Stimulated activated CD4-positive, alpha-beta T cell treated with anti-CD3 and anti-CD28 coated beads, Interleukin-2, amount 100 ng/mL, for 48 hours (primary cell): ENCODE results near the gene FSTL4.

Source experiments
- DNase-seq, 2 donors: peaks; one replicate each; pipeline ENCODE4 v3.0.0-alpha.2; 2020

FSTL4 gene

DNA sequence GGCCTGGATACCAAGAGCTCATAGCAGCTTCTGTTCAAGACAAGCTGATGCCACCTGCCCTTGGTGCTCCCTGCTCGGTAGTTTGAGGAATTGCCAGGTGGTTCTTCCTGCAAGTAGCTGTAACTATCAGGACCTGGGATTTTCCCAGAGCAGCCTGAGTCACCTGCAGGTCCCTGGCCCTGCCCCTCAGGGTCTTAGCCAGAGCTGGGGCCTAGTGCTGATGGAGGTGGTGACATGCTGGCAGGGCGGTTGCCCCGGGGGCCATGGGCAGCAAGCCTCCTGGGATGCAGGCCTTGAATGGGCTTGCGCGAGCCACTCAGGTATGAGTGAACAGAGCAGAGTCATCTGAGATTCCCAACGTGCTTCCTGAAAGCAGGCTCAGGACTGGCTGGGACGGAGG, 298.3 kb downstream of the FSTL4 start:
- no peak for DNase-seq

DNA sequence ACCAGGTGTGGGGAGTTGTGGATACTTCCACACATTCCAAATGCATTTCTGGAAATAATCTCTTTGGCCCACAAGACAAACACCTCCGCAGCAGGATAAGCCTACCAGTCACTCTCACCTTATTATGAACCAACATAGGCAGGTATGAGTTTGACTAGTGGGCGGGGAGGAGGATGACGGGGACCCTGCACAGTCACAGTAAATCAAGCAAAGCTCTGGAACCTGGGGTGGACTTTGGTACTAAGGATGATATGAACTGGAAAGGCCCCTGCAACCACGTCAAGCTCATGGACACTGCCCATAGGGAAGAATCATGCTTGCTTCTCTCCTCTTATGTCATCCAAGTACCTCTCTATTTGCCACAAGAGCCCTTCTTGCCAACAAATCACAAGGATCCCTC, 301.2 kb downstream of the FSTL4 start:
- no peak for DNase-seq

DNA sequence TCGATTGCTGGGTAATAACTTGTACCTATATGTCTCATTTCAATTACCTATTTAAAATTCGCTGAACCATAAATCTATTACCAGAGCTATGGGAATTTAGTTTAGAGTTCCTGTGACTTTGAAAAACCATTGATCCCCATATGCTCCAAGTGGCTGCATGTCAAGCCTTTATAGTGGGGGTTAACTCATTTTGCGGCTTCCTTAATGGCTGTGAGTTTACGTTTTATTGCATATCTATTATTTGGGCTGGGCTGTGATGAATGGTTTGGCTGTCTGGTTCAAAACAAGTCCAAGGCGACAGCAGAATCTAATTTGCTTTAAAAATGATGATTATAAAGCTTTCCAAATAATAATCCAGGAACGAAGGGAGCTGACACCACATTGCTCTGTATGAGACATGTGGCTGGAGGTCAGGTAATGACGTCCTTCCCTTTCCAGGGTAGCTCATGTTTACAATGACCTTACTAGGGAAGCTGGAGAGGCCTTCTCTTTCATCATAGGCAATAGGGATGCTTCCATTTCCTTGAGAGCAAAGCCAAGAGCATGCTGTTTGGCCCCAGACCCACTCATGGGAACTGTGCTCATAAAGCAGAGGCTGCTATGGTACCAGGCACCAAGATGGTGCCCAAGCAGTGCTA, 302.2 kb downstream of the FSTL4 start:
- no peak for DNase-seq

DNA sequence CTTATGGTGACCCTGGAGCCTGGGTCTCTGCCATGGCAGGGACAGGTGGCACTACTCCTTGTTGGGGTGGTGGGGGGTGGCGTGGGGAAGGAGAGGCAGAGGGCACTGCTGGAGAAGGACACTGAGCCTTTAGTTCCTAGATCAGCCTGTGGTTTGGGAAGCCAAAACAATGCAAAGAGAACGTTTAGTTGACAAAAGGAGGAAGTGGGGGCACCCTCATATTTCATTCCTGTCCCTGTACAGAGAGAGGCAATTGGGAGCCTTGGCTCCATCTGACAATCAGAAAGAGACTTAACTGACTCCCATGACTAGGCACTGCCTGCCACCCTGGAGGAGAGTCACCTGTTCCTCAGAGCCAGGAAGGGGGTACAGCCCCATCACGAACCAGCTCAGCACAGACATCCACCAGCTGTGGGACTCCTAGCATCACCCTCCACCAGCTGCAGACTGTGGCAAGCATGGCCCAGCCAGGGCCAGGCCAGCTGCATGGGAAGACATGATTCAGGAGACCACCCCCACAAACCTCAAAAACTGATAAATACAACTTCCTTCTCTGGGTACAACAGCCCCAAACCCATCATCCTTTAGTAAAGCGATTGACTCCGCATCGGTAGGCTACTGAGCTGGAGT, 303.1 kb downstream of the FSTL4 start:
- no peak for DNase-seq

DNA sequence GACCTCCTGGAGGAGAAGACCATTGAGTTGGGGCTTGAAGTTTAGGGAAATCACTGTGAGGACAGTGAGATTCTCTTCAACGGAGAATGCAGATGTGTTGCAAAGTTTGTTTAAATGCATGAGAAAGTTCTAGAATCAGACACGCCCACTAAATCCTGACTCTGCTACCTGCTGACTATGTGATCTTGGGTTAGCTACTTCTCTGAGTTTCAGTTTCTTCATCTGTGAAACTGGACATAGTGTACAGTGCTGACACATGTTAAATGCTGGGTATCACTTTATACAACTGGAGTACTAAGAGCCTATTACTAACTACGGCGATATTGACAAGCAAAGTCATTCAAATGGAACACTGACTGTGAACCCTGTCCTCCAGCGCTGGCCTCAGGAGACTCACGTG, 305.1 kb downstream of the FSTL4 start:
- no peak for DNase-seq

DNA sequence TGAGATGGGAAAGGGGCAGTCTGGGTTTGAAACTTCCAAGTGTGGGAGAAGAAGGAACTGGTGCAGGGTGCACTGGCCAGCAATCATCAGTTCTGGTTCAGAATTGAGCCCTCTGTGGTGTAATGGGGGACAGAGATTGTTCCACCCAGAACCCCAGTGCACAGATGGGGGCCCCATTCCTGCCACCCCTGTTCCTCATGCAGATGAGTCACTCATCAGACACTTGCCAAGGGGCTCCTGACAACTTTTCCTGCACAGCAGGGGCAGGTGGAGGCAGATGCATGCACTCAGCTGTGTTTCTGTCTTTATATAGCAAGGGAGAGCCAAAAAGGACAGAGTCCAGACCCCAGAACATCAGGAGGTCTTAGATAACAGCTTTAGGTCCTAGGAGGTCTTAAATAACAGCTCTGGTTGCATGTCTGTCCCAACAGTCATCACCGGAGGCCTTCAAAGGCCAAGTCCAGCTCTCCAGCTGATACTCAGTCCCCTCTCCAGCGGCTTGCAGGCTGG, 307.6 kb downstream of the FSTL4 start:
- no peak for DNase-seq

DNA sequence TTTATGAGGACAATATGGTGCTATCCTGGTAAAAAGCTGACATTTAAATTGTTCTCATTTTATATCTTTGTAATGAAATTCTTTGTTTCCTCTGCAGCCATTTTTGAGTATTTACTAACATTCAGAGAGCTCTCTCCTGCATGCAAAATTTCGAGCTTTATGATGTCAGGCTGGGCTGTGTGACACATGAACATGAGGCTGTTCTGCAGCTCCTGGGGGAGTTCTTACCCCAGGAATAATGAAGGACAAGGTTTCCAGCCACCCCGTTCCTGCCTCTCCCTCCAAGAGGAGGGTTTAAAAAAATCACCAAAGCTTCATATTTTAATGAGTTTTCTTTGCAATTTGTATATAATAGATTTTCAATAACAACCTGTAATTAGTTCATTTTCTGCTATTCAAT, 308.2 kb downstream of the FSTL4 start:
- DNase-seq: no peak

DNA sequence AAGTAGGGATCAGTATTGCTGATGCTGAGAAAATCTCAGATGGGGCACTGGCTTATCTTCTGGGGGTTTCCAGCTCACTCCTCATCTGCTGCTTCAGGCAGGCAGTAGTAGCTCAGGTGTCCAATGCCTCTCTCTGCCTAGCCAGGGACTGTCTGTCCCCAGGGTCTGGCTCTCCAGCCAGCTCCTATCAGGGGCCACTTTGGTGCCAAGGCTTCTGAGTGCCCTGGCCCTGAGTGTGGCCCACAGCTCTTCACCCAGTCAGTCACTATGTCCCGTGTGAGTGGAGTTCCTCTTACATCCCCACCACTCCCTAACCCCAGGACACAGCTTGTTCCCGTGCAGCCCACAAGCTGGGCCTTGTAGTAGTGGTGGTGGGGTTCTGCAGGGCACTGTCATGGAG, 309.0 kb downstream of the FSTL4 start:
- DNase-seq: no peak

DNA sequence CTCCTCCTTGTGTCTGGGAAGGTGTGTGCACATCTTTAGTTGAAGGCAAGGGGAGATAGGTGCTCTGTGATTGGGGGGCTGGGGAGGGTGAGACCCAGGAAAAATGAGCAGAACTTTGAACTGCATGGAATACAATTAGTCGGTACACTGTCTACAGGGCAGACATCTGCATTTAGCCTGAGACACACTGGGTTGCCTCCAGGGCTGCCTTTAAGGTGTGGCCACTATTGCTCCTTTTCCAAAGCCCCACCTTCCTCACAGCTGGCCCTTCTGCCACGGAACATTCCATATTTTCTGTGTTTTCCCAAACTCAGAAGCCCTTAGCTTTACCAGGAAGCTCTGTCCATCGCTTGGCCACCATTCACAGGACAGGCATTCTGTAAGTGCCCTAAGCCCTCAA, 312.6 kb downstream of the FSTL4 start:
- no peak for DNase-seq

DNA sequence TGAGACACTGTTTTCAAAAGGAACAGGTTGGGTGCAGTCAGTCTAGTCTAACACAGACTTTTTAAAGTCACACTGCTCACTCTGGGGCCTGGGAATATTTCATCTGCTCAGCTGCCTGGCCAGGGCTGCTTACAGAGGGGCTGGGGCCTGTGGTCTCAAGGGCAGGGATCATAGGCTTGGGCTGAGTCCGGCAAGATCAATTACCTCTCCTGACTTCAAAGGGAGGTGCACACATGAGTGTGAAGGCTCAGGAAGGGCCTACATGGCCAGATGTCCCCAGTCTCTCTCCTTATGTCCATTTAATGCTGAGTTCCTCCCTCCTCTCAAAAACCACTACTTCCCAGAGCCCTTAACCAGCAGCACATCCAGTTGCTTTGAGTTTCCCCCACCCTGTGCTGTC, 313.3 kb downstream of the FSTL4 start:
- no peak for DNase-seq

DNA sequence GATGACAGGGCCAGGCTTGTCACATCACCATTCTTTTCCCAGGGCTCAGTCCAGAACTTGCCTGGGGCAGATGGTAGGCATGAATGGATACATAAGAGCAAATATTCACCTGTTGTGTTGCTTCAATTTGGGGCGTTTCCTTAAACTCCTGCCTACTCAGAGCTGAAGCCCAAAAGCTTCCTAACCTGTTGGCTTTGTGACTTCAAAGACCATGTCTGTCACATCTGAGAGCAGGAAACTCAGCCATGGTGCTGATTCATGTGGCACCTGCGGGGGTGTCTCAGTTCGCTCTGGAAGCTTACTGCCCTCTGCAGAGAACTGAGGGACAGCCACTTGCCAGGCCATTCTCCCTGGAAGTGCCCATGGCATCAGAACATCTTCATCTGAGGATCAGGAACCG, 313.9 kb downstream of the FSTL4 start:
- peak; percentile 7 to 13 for DNase-seq

DNA sequence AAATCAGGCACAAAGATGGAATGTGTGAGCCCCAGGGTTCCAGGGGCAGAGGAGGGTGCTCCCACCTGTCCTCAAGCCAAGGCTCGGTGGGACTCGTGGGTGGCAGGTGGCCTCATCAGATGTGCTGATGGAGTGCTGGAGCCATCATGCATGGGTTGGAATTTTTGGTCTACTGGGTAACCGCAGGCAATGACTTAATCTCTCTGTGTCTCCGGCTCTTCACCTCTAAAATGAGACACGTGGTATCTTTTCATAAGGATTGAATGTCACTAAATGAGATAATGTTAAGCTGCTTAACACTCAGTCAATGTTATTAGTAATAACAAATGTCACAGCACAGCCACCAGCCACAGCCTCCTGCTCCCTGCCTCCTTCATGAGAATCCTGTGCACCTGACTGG, 315.0 kb downstream of the FSTL4 start:
- no peak for DNase-seq

DNA sequence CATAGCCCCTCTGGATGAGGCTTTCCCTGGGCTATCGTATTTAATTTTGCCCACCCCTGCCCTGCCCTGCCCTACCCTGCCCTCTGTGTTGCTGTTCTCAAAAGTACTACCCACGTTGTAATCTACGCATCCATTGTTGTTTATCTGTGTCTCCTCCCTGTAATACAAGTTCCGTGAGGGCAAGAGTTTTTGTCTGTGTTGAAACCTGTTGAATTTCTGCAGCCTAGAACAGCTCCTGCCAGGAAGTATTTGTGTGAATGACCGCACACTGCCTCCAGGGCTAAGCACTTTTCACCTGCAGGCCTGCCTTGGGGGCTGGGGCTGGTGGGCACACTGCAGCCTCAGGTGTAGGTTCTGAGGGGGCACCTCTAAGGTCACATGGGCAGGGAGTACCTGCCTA, 315.7 kb downstream of the FSTL4 start:
- DNase-seq: no peak

DNA sequence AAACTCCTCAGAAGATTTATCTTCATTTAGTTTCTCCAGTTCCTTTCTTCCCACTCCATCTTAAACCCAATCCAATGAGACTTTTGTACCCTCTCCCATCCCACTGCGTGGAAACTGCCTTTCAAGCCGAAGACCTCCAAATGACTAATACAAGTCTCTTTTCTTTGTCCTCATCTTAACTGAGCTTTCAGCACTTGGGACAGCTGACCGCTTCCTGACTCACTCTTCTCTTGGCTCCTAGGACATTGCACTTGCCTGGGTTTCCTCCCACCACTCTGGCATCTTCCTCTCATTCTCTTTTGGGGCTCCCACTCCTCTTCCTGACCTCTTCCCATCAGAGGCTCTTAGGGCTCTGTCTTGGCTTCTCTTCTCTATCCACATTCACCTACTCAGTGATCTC, 316.8 kb downstream of the FSTL4 start:
- DNase-seq: no peak

DNA sequence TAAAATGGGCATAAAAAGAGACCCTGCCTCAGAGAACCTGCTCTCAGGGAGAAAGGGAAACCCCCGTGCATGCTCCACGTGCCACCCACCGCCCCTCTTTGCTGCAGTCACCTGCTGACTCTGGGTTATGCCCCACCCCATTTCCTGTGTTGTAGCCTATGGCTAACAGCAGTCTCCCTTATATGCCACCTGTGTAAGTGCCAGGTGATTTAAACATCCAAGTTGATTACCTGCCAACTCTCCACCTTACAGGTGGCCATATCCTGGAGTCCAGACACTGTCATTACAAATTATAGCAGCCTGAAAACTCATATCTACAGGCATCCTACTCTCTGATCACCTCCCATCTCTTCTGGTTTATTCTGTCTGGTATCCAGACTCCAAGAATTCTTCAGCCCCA, 318.0 kb downstream of the FSTL4 start:
- no peak for DNase-seq

DNA sequence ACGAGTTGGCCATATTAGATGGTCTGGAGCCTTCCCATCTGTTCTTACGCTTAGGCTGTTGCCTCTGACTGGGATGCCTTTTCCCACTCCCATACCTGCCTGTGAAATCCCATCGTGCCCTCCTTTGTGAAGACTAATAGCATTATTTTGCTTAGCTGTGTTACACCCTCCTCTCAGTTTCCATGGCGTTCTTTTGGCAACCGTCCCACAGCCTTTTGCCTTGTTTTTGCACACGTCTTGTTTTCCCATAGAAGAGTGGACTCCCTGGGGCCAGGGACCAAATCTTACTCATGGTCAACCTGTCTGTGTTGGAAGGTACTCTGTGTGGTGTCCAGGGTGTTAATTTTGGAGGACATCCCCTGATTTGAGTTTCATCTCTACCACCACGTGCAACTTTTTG, 318.4 kb downstream of the FSTL4 start:
- DNase-seq: no peak

DNA sequence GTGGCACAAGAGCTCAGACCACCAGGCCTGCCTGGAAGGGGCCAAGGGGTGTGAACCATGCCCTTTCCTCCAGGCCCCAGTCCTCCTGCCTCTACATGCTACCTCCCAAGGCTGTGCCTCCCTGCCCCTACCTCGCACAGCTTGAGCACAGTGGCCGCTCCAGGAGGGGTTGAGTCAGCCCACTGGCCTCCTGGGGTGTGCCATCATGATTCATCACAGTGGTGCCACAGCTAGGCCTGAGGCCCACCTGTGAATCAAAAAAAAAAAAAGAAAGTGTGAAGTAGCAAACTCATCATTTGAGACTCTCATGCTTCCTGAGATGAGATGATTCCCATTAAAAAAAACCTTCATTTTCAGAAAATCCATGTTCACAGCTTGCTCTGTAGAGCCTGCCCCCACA, 320.0 kb downstream of the FSTL4 start:
- DNase-seq: no peak

DNA sequence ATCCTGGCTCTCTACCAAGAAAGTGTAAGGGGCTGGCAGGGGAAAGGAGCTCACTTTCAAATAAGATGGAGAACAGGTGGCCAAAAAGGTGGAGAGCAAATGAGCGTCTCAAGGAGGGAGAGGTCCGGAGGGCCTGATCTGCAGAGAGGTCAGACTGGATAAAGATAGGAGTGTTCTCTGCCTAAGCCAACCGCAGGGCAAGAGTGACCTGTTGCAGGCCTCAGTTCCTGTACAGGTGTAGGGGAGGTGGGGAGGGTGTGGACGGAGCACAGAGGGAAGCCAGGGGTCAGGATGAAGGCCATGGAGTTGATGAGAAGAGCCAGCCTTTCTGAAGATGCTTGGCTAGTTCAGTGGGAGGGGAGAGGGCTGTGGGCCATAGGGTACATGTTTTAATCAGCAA, 320.8 kb downstream of the FSTL4 start:
- DNase-seq: no peak

DNA sequence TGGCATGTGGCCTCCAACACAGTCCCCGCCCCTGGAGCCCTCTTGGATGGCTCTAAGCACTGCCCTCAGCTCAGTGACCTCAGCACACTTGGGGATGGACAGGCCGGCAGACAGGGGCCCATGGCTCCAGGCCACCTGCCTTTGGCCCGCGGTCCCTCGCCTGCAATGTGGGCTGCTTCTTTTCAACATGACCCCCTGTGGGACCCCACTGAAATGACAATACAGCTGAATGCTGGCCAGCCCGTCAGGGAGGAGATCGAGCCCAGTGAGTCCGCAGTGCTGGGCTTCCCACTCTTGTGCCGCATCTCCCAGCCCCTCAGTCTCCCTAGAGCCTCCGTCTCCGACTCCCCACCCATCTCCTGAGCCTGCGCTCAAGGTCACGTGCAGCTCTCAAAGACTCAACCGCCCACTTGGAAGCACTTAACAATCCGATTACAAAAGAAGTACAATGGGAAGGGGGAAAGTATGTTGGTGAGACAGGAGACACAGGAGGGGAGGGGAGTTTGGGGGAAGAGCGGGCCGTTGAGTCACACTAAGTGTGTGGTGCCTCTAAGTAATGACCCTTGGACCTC, 321.6 kb downstream of the FSTL4 start:
- DNase-seq: no peak

DNA sequence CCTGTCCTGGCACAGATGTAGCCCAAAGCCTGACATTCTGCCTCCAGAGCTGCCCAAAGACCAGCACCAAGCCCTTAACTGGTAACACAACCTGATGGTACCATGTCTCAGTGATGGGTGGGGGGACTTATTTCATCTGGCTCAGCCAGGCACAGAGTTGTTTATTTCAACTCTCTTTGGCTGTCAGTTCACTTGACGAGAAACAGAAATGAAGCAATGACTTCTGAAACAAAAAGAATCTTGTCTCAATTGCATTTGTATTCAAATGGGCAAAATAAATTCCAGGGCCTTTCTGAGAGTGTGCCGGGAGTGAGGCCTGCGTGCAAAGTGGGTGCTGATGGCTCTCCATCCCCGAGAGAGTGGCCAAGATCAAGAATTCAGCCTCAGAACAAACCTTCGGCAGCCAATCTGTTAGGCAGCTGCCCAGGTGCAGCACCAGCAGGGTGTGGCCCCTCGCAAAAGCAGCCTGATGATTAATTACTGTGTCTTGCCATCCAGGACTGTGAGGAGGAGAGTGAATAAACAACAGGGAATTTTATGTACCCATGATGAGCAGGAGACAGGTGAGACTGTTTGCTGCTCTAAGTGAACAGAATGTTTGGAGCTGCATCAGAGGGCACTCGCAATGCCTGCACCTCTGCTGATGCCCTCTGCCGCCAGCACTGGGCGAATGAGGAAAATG, 322.5 kb downstream of the FSTL4 start:
- no peak for DNase-seq

DNA sequence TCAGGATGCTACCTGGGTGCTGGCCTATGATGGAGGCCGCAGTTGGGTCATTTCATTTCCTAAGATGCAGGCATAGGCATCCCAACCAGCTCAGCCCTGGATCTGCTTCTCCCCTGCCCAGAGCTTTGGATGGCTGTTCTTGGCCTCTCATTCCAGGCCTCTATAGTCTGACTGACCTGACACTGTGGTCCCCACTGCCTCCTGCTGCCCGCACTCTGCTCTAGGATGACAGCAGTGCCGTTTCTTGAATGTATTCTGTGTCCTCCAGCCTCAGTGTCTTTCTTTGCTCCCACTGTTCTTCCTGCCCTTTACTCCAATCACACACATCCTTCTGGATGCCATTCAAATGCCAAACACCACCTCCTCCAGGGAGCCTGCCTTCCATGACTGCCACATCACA, 324.8 kb downstream of the FSTL4 start:
- peak; percentile 30 to 36 for DNase-seq

DNA sequence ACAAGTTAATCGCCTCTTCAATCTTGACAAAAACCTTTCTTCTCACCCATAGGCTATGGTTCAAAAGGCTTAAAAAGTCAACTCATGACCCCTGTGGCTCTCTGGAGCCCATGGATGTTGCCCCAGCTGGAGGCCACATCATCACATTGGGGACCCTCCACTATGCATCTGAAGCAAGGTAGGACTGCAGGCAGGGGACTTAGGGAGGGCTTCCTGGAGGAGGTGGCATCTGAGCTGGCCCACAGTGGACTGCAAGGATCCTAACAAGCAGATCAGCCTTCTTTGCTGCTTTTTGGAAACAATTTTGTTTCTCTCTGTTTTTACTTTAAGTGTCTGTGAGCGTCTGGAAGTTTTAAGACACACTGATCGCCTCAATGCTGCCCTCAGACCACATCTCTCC, 325.9 kb downstream of the FSTL4 start:
- DNase-seq: no peak

DNA sequence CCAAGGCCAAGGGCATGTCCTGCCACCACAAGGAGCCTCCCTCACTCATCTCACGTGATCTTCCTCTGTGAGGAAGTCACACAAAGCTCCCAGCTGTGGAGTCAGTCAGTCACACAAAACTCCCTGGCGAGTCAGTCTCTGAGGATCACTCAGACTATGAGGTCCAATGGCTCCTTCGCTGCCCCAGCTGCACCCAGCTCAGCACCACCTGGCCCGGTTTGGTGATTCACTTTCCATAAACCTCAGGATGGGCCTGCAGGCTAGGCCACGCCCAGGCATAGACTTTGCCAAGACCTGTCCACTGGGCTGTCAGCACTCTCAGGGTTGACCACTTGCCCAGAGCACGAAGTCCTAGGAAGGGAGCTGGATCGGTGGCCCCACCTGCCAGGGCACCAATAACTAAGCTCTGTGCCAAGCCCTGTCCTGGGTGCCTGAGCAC, 326.7 kb downstream of the FSTL4 start:
- DNase-seq: no peak

DNA sequence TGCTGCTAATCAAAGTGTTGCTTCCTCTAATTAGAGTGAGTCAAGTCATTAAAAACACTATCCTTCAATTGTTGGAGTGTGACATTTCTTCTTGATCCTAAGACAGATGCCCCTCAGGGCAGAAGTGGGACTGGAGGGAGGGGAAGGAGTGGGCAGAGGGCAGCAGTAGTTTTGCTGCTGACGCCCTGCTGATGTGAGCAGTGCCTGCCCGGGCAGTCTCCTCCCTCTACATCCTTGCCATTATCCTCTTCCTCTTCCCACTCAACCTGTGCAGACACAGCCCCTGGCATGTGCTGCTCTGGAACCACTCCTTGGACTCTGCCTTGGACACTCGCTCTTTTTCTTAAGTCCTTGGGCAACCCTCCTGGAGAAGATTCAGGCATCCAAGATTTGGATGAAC, 328.0 kb downstream of the FSTL4 start:
- no peak for DNase-seq
